Fibroblast of mammary gland (primary cell): ENCODE results near the gene OR5AC2.

Source experiments
- DNase-seq: peaks from one replicate; pipeline ENCODE4 v3.0.0-alpha.2; 2010; ENCODE audit warnings: low read depth
- H3K4me3 ChIP-seq: 2 replicates; pipeline ENCODE4 v1.5.1; 2011; ENCODE audit warnings: low read depth, mild to moderate bottlenecking, low read length, moderate library complexity; ENCODE audit not compliant: control insufficient read depth
- CTCF ChIP-seq: conservative IDR thresholded peaks from 2 replicates; pipeline ENCODE4 v1.5.1; 2011; ENCODE audit warnings: low read depth, low read length, inconsistent platforms; ENCODE audit not compliant: control insufficient read depth, insufficient read depth

The OR5AC2 gene

GRCh38 chr3:98095882-98096281 lies 8.9 kb downstream of the OR5AC2 start:
- TF ChIP-seq CTCF: no peak
- no peak overlapping the region for H3K4me3 ChIP-seq
- DNase-seq: no peak

- TF ChIP-seq CTCF: no peak
- no peak overlapping the region for H3K4me3 ChIP-seq
- no peak for DNase-seq
Measured at GRCh38 chr3:98099848-98100247, 12.9 kb downstream of the OR5AC2 start.

GRCh38 chr3:98108162-98108561 lies 21.2 kb downstream of the OR5AC2 start:
- no peak for TF ChIP-seq CTCF
- DNase-seq: no peak
- H3K4me3 ChIP-seq: no peak overlapping the region

- no peak for DNase-seq
- TF ChIP-seq CTCF: no peak
- no peak overlapping the region for H3K4me3 ChIP-seq
Measured at GRCh38 chr3:98109807-98110549, 23.0 kb downstream of the OR5AC2 start.

- no peak overlapping the region for H3K4me3 ChIP-seq
- DNase-seq: no peak
- no peak for TF ChIP-seq CTCF
Measured at GRCh38 chr3:98110550-98110908, 23.6 kb downstream of the OR5AC2 start.

- no peak overlapping the region for H3K4me3 ChIP-seq
- no peak for TF ChIP-seq CTCF
- DNase-seq: no peak
Measured at GRCh38 chr3:98114264-98114663, 27.3 kb downstream of the OR5AC2 start.

GRCh38 chr3:98115717-98116116 lies 28.7 kb downstream of the OR5AC2 start:
- TF ChIP-seq CTCF: no peak
- H3K4me3 ChIP-seq: no peak overlapping the region
- DNase-seq: no peak
